ENCODE data around the gene IGSF22.
"Not testable (repeated sequence)": the region's sequence is repeated elsewhere in the genome, so short reads cannot be mapped to it uniquely, and the experiment has no call there.

The IGSF22 gene

GRCh38 chr11:18677560-18677959, 48.4 kb downstream of the IGSF22 start:
- no peak for DNase-seq (ENCODE audit: low read depth)
- H3K4me3 ChIP-seq (ENCODE audit: low read depth, low read length): no peak overlapping the region
- TF ChIP-seq CTCF (IDR thresholded peaks at IDR 0.05; ENCODE audit: low read depth, low read length, missing control alignments): no peak

GRCh38 chr11:18676803-18677202, 49.2 kb downstream of the IGSF22 start:
- no peak for DNase-seq (ENCODE audit: low read depth)
- no peak for TF ChIP-seq CTCF (IDR thresholded peaks at IDR 0.05; ENCODE audit: low read depth, low read length, missing control alignments)
- no peak overlapping the region for H3K4me3 ChIP-seq (ENCODE audit: low read depth, low read length)

DNA sequence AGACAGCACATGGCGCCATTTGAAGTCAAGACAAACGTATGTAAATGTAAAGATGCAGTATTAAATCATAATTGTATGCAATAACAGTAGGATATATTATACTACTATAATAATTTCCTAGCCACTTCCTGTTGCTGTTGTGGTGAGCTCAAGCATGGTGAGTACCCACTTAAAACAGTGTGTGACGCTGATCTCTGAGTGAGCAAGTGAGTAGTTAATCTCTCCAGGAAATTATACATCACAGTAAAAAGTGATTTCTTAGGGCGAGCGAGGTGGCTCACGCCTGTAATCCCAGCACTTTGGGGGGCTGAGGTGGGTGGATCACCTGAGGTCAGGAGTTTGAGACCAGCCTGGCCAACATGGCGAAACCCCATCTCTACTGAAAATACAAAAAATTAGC, 53.8 kb downstream of the IGSF22 start:
- H3K4me3 ChIP-seq (ENCODE audit: low read depth, low read length); DNase-seq (ENCODE audit: low read depth): not testable (repeated sequence)

DNA sequence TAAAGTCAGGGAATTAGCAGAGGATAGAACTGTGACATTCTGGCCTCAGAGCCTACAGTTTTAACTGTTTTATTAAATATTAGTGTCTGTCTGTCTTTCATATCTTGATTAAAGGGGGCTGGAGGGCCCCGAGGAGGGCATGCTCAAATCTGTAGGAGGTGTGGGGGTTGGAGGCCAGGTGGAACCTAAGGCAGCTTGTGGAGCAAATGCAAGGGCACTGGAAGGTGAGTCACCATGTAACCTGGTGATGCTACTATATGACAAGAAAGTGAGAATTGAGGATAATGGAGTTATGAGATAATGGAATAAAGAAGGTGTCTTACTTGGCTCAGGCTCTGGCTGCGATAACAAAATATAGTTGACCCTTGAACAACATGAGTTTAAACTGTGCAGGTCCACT, 54.7 kb downstream of the IGSF22 start:
- no peak overlapping the region for H3K4me3 ChIP-seq (ENCODE audit: low read depth, low read length)
- TF ChIP-seq CTCF (IDR thresholded peaks at IDR 0.05; ENCODE audit: low read depth, low read length, missing control alignments): no peak
- no peak for DNase-seq (ENCODE audit: low read depth)

GRCh38 chr11:18669711-18670110, 56.3 kb downstream of the IGSF22 start:
- no peak for TF ChIP-seq CTCF (IDR thresholded peaks at IDR 0.05; ENCODE audit: low read depth, low read length, missing control alignments)
- H3K4me3 ChIP-seq (ENCODE audit: low read depth, low read length): no peak overlapping the region
- no peak for DNase-seq (ENCODE audit: low read depth)

GRCh38 chr11:18669219-18669596, 56.8 kb downstream of the IGSF22 start:
- TF ChIP-seq CTCF (IDR thresholded peaks at IDR 0.05; ENCODE audit: low read depth, low read length, missing control alignments): no peak
- H3K4me3 ChIP-seq (ENCODE audit: low read depth, low read length): no peak overlapping the region
- no peak for DNase-seq (ENCODE audit: low read depth)

- H3K4me3 ChIP-seq (ENCODE audit: low read depth, low read length): no peak overlapping the region
- no peak for TF ChIP-seq CTCF (IDR thresholded peaks at IDR 0.05; ENCODE audit: low read depth, low read length, missing control alignments)
- DNase-seq (ENCODE audit: low read depth): no peak
These were observed 57.9 kb downstream of the IGSF22 start for GRCh38 chr11:18668131-18668530.

DNA sequence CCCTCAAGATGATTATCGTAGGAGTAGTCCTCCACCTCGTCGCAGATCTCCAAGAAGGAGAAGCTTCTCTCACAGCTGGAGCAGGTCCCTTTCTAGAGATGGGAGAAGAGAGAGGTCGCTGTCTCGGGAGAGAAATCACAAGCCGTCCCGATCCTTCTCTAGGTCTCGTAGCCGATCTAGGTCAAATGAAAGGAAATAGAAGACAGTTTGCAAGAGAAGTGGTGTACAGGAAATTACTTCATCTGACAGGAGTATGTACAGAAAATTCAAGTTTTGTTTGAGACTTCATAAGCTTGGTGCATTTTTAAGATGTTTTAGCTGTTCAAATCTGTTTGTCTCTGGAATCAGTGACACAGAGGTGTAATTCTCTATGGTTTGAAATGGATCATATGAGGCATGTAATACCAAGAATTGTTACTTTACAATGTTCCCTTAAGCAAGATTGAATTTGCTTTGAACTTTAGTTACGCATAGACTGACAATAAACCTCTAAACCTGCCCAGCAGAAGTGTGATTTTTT, 60.6 kb downstream of the IGSF22 start:
- not testable (repeated sequence) for DNase-seq (ENCODE audit: low read depth); H3K4me3 ChIP-seq (ENCODE audit: low read depth, low read length)

Measured in GM12864 (cell line).